Liver (tissue), 3 donors: ENCODE measurements around the gene ETV6.

Source experiments
- ATF3 ChIP-seq: IDR thresholded peaks from 2 replicates; pipeline ENCODE4 v1.6.1; 2016; ENCODE audit warnings: antibody characterized with exemption
- CTCF ChIP-seq: fragments of 150-350 bp; IDR thresholded peaks from 2 replicates; pipeline ENCODE4 v1.5.1; 2017; ENCODE audit warnings: improper control_type of control experiment, low read depth, low read length; ENCODE audit not compliant: missing input control
- GABPA ChIP-seq, 2 donors: IDR thresholded peaks in 1 of 2; conservative IDR thresholded peaks in 1 of 2; 2 replicates each; pipeline ENCODE4 v1.6.1; 2016; ENCODE audit warnings: antibody characterized with exemption in 2 of 2, mild to moderate bottlenecking in 1 of 2, moderate library complexity in 1 of 2
- HNF4G ChIP-seq: IDR thresholded peaks from 2 replicates; pipeline ENCODE4 v1.6.1; 2016; ENCODE audit warnings: antibody characterized with exemption
- JUND ChIP-seq, 2 donors: IDR thresholded peaks; 2 replicates each; pipeline ENCODE4 v1.6.1; 2016; ENCODE audit warnings: antibody characterized with exemption in 2 of 2
- NR2F2 ChIP-seq: IDR thresholded peaks from 2 replicates; pipeline ENCODE4 v1.6.1; 2016; ENCODE audit warnings: antibody characterized with exemption
- RAD21 ChIP-seq, 2 donors: IDR thresholded peaks; 2 replicates each; pipeline ENCODE4 v1.6.1; 2016; ENCODE audit warnings: antibody characterized with exemption in 2 of 2, mild to moderate bottlenecking in 2 of 2
- REST ChIP-seq: IDR thresholded peaks from 2 replicates; pipeline ENCODE4 v1.6.1; 2016; ENCODE audit warnings: antibody characterized with exemption, mild to moderate bottlenecking
- YY1 ChIP-seq: IDR thresholded peaks from 2 replicates; pipeline ENCODE4 v1.6.1; 2016; ENCODE audit warnings: antibody characterized with exemption, mild to moderate bottlenecking
- TF ChIP-seq, protein P1 (sequence below): IDR thresholded peaks from 2 replicates; pipeline ENCODE4 v1.6.1; 2016; ENCODE audit warnings: antibody characterized with exemption
- TF ChIP-seq, protein P2 (sequence below): IDR thresholded peaks from 2 replicates; pipeline ENCODE4 v1.6.1; 2016; ENCODE audit warnings: antibody characterized with exemption
- donor health status: healthy.
- donor health status: healthy.

GRCh38 chr12:11754256-11754655, 104.8 kb downstream of the ETV6 start:
- TF ChIP-seq, protein P1, sequence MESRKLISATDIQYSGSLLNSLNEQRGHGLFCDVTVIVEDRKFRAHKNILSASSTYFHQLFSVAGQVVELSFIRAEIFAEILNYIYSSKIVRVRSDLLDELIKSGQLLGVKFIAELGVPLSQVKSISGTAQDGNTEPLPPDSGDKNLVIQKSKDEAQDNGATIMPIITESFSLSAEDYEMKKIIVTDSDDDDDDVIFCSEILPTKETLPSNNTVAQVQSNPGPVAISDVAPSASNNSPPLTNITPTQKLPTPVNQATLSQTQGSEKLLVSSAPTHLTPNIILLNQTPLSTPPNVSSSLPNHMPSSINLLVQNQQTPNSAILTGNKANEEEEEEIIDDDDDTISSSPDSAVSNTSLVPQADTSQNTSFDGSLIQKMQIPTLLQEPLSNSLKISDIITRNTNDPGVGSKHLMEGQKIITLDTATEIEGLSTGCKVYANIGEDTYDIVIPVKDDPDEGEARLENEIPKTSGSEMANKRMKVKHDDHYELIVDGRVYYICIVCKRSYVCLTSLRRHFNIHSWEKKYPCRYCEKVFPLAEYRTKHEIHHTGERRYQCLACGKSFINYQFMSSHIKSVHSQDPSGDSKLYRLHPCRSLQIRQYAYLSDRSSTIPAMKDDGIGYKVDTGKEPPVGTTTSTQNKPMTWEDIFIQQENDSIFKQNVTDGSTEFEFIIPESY: no peak
- TF ChIP-seq CTCF (no peak), JUND (IDR thresholded peaks at IDR 0.05) (no peak), ATF3 (no peak), GABPA (IDR thresholded peaks at IDR 0.05 in 1 of 2, conservative IDR thresholded peaks at IDR 0.05 in 1 of 2) (no peak), NR2F2 (no peak), RAD21 (IDR thresholded peaks at IDR 0.05) (no peak), YY1 (no peak), HNF4G (no peak), REST (no peak)
- TF ChIP-seq, protein P2, sequence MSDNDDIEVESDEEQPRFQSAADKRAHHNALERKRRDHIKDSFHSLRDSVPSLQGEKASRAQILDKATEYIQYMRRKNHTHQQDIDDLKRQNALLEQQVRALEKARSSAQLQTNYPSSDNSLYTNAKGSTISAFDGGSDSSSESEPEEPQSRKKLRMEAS: no peak
